K562 (cell line): Measurements from ENCODE around the gene TMEM151A. TPM values are rescaled to one million over a fixed set of nuclear protein-coding genes. Genes with fewer than 3 reads are reported as not detected.
A peak's percentile ranks its signal among the peaks of the same experiment; 100 is the strongest.

Experiments
- AFF4 ChIP-seq: sonication (generic); formaldehyde crosslinking; IDR thresholded peaks from 2 replicates; pipeline ENCODE4 v1.8.0; 2023; ENCODE audit warnings: mild to moderate bottlenecking, missing genetic modification reagents
- CEBPZ ChIP-seq: fragments of 150-350 bp; IDR thresholded peaks from 2 replicates; pipeline ENCODE4 v1.6.1; 2014; ENCODE audit warnings: low read depth, mild to moderate bottlenecking, low read length, borderline replicate concordance
- LARP7 ChIP-seq: fragments of 450-650 bp; IDR thresholded peaks from 2 replicates; pipeline ENCODE4 v1.6.1; 2016
- ZHX1 ChIP-seq: fragments of 150-350 bp; conservative IDR thresholded peaks from 2 replicates; pipeline ENCODE4 v1.6.1; 2014; ENCODE audit warnings: low read length
- polyA plus RNA-seq, 8 experiments: library from polyadenylated mRNA; depleted of rRNA in 4 of 8; stranded (reverse) in 5 of 8; unstranded in 3 of 8; fragments of >200 nt; fragmentation: Nextera tagmentation in 2 of 8; fragmentation: Illumina TruSeq in 1 of 8; extraction: Ambion mirVana in 2 of 8; extraction: Trizol in 1 of 8; gene quantifications; 2 replicates each; pipeline versions ENCODE4 v1.2.1 to v1.2.3, GENCODE V29; 2011 to 2014; ENCODE audit warnings: inconsistent platforms in 1 of 8, missing spikeins in 1 of 8
- total RNA-seq, 7 experiments: library from RNA; depleted of rRNA in 6 of 7; stranded (reverse); fragments of >200 nt in 6 of 7; fragmentation: Illumina TruSeq in 2 of 7; extraction: Trizol in 2 of 7; gene quantifications; 2 replicates each; pipeline versions ENCODE4 v1.2.1 to v1.2.3, GENCODE V29; 2011 to 2021; ENCODE audit warnings: low replicate concordance in 1 of 7
- TF ChIP-seq, protein P1 (sequence below), 2 experiments: fragments of 450-650 bp in 1 of 2; sonication (generic) in 1 of 2; formaldehyde crosslinking in 1 of 2; IDR thresholded peaks; 2 replicates each; pipeline versions ENCODE4 v1.7.1 to v1.9.0; 2016 to 2022; ENCODE audit warnings: inconsistent platforms in 1 of 2, mild to moderate bottlenecking in 1 of 2, missing genetic modification reagents in 1 of 2

The TMEM151A gene
- total and polyA plus RNA-seq, 9 of the 15 experiments (the other 6 are each of a cell fraction or from before 2014, with no cell fraction given): not detected

GRCh38 chr11:66288671-66289547 lies 2.8 kb upstream of the TMEM151A start, which contains the start of gene YIF1A (continued):
- TF ChIP-seq, protein P1, sequence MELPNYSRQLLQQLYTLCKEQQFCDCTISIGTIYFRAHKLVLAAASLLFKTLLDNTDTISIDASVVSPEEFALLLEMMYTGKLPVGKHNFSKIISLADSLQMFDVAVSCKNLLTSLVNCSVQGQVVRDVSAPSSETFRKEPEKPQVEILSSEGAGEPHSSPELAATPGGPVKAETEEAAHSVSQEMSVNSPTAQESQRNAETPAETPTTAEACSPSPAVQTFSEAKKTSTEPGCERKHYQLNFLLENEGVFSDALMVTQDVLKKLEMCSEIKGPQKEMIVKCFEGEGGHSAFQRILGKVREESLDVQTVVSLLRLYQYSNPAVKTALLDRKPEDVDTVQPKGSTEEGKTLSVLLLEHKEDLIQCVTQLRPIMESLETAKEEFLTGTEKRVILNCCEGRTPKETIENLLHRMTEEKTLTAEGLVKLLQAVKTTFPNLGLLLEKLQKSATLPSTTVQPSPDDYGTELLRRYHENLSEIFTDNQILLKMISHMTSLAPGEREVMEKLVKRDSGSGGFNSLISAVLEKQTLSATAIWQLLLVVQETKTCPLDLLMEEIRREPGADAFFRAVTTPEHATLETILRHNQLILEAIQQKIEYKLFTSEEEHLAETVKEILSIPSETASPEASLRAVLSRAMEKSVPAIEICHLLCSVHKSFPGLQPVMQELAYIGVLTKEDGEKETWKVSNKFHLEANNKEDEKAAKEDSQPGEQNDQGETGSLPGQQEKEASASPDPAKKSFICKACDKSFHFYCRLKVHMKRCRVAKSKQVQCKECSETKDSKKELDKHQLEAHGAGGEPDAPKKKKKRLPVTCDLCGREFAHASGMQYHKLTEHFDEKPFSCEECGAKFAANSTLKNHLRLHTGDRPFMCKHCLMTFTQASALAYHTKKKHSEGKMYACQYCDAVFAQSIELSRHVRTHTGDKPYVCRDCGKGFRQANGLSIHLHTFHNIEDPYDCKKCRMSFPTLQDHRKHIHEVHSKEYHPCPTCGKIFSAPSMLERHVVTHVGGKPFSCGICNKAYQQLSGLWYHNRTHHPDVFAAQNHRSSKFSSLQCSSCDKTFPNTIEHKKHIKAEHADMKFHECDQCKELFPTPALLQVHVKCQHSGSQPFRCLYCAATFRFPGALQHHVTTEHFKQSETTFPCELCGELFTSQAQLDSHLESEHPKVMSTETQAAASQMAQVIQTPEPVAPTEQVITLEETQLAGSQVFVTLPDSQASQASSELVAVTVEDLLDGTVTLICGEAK (IDR thresholded peaks at IDR 0.05): peak; percentile 86
- TF ChIP-seq, protein P1 (CRISPR knock-in tag; IDR thresholded peaks at IDR 0.05): no peak
- TF ChIP-seq LARP7 (no peak), ZHX1 (peak; percentile 43; the same call in 1 of the 2 replicates), AFF4 (no peak), CEBPZ (peak; percentile 86)
